Adrenal gland (tissue), 5 donors: Measurements from ENCODE around the gene SLC38A2.

Experiments
- CTCF ChIP-seq, 6 experiments: fragments of 450-650 bp in 4 of 6; fragments of 200-600 bp in 2 of 6; sonication (generic) in 1 of 6; IDR thresholded peaks; 1 replicate in 5 of 6; 2 replicates in 1 of 6; pipeline versions ENCODE4 v1.5.1 to v1.8.0; 2016 to 2021; ENCODE audit warnings: antibody characterized with exemption in 6 of 6, mild to moderate bottlenecking in 2 of 6, moderate library complexity in 1 of 6
- POLR2A ChIP-seq, 2 donors: fragments of 450-650 bp; IDR thresholded peaks; one replicate each; pipeline ENCODE4 v1.6.1; 2017; ENCODE audit warnings: antibody characterized with exemption in 2 of 2, mild to moderate bottlenecking in 2 of 2, moderate library complexity in 1 of 2
- donor health status: DM: no; HTN: no; CAD: no.

DNA sequence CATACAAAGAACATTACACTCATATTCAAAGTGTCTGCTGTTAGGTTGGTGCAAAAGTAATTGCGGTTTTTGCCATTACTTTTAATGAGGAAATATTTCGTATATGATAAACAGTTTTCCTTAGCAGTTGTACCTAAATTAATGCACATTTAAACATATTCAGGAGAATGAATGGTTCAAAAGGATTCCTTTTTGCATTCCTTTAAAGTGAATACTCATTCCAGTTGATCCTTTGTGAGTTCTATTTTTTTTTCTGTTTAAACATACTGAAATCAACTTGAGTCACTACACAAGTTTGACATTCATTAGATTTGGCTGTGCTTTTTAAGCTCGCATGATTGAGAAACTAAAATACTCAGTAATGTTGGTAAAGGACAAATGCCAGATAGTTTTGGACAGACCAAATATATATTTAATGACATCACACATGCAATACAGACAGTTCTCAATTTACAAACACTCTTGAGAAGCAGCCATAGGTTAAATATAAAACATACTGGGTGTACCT, 13.8 kb upstream of the SLC38A2 start:
- TF ChIP-seq CTCF (IDR thresholded peaks at IDR 0.05) (no peak), POLR2A (IDR thresholded peaks at IDR 0.05) (peak in 1 of 2 donors; percentile 16)
